ENCODE results near the gene TWSG1. TPM values are rescaled to one million over a fixed set of nuclear protein-coding genes. Genes with fewer than 3 reads are reported as not detected.
"Not testable (repeated sequence)": the region's sequence is repeated elsewhere in the genome, so short reads cannot be mapped to it uniquely, and the experiment has no call there.

Gene TWSG1
- total RNA-seq, 1 donor from 2014 or later: 20.0 TPM

DNA sequence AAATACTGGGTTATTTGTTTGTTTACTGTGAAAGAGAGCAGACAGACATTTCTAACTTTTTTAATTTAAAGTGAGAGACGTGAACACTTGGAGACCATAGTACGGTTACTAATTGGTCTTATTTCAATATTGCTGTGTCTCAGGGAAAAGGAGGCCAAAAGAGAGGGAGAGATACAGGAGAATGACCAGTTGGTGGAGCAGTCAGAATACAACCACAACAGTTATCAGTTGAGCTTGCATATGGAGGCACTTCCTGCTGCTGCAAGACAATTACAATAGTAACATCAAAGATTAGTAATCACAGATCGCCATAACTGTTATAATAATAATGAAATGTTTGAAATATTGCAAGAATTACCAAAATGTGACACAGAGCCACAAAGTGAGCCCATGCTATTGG lies 58.2 kb downstream of the TWSG1 start:
- no peak overlapping the region for H3K4me3 Mint-ChIP-seq (ENCODE audit: unreplicated experiment)
- H3K4me1 Mint-ChIP-seq (ENCODE audit: unreplicated experiment): no peaks in the 10 kb centered on the region
- H3K27me3 Mint-ChIP-seq (ENCODE audit: unreplicated experiment): peaks cover 2% of the 10 kb centered on the region
- H3K27ac Mint-ChIP-seq (ENCODE audit: unreplicated experiment): no peak overlapping the region
- H3K36me3 Mint-ChIP-seq (ENCODE audit: low read depth, unreplicated experiment): peaks cover 12% of the 10 kb centered on the region
- TF ChIP-seq, protein P1, sequence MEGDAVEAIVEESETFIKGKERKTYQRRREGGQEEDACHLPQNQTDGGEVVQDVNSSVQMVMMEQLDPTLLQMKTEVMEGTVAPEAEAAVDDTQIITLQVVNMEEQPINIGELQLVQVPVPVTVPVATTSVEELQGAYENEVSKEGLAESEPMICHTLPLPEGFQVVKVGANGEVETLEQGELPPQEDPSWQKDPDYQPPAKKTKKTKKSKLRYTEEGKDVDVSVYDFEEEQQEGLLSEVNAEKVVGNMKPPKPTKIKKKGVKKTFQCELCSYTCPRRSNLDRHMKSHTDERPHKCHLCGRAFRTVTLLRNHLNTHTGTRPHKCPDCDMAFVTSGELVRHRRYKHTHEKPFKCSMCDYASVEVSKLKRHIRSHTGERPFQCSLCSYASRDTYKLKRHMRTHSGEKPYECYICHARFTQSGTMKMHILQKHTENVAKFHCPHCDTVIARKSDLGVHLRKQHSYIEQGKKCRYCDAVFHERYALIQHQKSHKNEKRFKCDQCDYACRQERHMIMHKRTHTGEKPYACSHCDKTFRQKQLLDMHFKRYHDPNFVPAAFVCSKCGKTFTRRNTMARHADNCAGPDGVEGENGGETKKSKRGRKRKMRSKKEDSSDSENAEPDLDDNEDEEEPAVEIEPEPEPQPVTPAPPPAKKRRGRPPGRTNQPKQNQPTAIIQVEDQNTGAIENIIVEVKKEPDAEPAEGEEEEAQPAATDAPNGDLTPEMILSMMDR (IDR thresholded peaks at IDR 0.05; ENCODE audit: unreplicated experiment): no peak
- DNase-seq (ENCODE audit: low spot score): no peak
- H3K9me3 Mint-ChIP-seq (ENCODE audit: unreplicated experiment): no peaks in the 10 kb centered on the region

DNA sequence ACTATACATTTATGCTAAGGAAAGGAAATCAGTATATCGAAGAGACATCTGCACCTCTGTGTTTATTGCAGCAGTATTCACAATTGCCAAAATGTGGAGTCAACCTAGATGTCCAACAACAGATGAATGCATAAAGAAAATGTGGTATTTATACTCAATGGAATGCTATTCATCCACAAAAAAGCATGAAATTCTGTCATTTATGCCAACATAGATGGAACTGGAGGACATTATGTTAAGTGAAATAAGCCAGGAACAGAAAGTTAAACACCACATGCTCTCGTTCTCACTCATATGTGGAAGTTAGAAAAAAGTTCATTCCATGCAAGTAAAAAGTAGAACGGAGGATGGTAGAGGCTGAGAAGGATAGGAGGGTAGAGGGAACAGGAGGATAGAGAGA lies 59.5 kb downstream of the TWSG1 start:
- no peaks in the 10 kb centered on the region for H3K9me3 Mint-ChIP-seq (ENCODE audit: unreplicated experiment)
- H3K4me3 Mint-ChIP-seq (ENCODE audit: unreplicated experiment): no peak overlapping the region
- H3K4me1 Mint-ChIP-seq (ENCODE audit: unreplicated experiment): no peaks in the 10 kb centered on the region
- H3K27me3 Mint-ChIP-seq (ENCODE audit: unreplicated experiment): peaks cover 2% of the 10 kb centered on the region
- no peak overlapping the region for H3K27ac Mint-ChIP-seq (ENCODE audit: unreplicated experiment)
- DNase-seq (ENCODE audit: low spot score): no peak
- TF ChIP-seq, protein P1 (IDR thresholded peaks at IDR 0.05; ENCODE audit: unreplicated experiment): no peak
- H3K36me3 Mint-ChIP-seq (ENCODE audit: low read depth, unreplicated experiment): peaks cover 12% of the 10 kb centered on the region

DNA sequence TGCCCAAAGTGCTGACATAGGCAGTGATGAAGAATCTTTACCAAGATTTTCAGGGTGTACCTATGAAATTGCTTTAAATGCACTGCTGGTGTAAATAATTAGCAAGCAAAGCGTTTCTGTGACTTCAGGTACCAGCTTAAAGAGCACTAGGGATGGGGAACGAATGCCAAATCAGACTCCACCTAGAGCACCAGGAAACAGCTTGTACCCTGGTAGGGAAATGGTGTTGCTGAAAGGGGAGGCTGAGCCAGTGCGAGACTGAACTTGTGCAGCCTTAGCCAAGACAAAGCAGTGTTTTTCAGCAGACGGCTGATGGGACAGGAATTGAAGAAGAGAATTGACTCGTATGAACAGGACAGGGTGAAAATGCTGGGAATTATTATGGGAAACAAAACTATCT lies 65.6 kb downstream of the TWSG1 start:
- Mint-ChIP-seq H3K27me3 (ENCODE audit: unreplicated experiment) (peaks cover 2% of the 10 kb centered on the region), H3K4me1 (ENCODE audit: unreplicated experiment) (peaks cover 2% of the 10 kb centered on the region), H3K9me3 (ENCODE audit: unreplicated experiment) (no peaks in the 10 kb centered on the region), H3K27ac (ENCODE audit: unreplicated experiment) (no peak overlapping the region), H3K4me3 (ENCODE audit: unreplicated experiment) (no peak overlapping the region), H3K36me3 (ENCODE audit: low read depth, unreplicated experiment) (peaks cover 5% of the 10 kb centered on the region)
- DNase-seq (ENCODE audit: low spot score): no peak
- TF ChIP-seq, protein P1 (IDR thresholded peaks at IDR 0.05; ENCODE audit: unreplicated experiment): no peak

DNA sequence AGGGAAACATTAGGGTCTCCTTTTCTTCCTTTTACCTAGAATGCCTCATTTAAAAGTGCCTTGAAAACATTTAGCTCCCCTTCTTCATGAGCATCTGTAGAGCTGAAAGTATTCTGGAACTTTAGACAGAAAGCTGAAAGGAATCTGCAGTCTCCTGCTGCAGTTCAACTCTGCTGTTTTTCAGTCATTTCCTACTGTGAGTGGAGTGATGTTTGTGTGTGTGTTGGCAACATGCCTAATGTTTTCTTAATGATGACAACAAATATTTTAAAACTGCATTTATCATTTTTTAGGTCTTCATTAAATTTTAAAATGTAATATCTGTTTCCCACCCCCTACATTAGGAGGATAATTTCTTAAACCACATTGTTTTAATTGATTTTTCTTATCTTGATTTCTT lies 66.6 kb downstream of the TWSG1 start:
- H3K27ac Mint-ChIP-seq (ENCODE audit: unreplicated experiment): no peak overlapping the region
- TF ChIP-seq, protein P1 (IDR thresholded peaks at IDR 0.05; ENCODE audit: unreplicated experiment): no peak
- no peaks in the 10 kb centered on the region for H3K9me3 Mint-ChIP-seq (ENCODE audit: unreplicated experiment)
- H3K27me3 Mint-ChIP-seq (ENCODE audit: unreplicated experiment): peaks cover 2% of the 10 kb centered on the region
- peaks cover 5% of the 10 kb centered on the region for H3K36me3 Mint-ChIP-seq (ENCODE audit: low read depth, unreplicated experiment)
- H3K4me3 Mint-ChIP-seq (ENCODE audit: unreplicated experiment): no peak overlapping the region
- H3K4me1 Mint-ChIP-seq (ENCODE audit: unreplicated experiment): peaks cover 2% of the 10 kb centered on the region
- DNase-seq (ENCODE audit: low spot score): no peak

DNA sequence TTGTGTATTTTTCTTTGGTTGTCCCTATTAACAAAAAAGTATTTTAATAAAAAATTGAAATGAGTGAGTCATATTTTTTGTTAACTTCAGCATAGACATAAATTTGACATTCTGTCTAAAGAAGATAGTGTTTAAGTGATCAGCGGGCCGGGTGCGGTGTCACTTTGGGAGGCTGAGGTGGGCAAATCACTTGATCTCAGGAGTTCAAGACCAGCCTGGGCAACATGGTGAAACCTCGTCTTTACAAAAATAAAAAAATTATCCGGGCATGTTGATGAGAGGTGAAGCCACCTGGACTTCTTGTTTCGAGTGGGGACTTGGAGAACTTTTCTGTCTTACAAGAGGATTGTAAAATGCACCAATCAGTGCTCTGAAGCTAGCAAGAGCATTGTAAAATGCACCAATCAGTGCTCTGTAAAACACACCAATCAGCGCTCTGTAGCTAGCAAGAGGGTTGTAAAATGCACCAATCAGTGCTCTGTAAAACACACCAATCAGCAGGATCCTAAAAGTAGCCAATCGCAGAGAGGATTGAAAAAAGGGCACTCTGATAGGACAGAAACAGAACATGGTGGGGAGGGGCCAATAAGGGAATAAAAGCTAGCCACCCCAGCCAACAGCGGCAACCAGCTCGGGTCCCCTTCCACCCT lies 67.9 kb downstream of the TWSG1 start:
- not testable (repeated sequence) for H3K27me3 Mint-ChIP-seq (ENCODE audit: unreplicated experiment); H3K4me1 Mint-ChIP-seq (ENCODE audit: unreplicated experiment); H3K36me3 Mint-ChIP-seq (ENCODE audit: low read depth, unreplicated experiment); H3K27ac Mint-ChIP-seq (ENCODE audit: unreplicated experiment); DNase-seq (ENCODE audit: low spot score); H3K4me3 Mint-ChIP-seq (ENCODE audit: unreplicated experiment); H3K9me3 Mint-ChIP-seq (ENCODE audit: unreplicated experiment)

Data from endothelial cell (in vitro differentiated cells).